CD4-positive, alpha-beta memory T cell (primary cell): Measurements from ENCODE around the gene TMEM147. TPM values are rescaled to one million over a fixed set of nuclear protein-coding genes. Genes with fewer than 3 reads are reported as not detected.

ENCODE experiments used
- CTCF ChIA-PET: fragments of 350-600 bp; sonication (Branson Sonifier 250); formaldehyde crosslinking; loops from one replicate; lab custom pipeline; 2021; ENCODE audit warnings: inconsistent platforms; ENCODE audit not compliant: partially characterized antibody; lab: Charles Lee
- POLR2A ChIA-PET: fragments of 350-600 bp; sonication (Branson Sonifier 250); formaldehyde crosslinking; loops from one replicate; lab custom pipeline; 2021; ENCODE audit not compliant: partially characterized antibody; lab: Charles Lee
- DNase-seq, 5 donors: peaks; one replicate each; pipeline versions ENCODE4 v3.0.0 to v3.0.0-alpha.2; 2020 to 2022; ENCODE audit warnings: mixed read lengths in 1 of 5
- H3K27ac ChIP-seq: one replicate; pipeline ENCODE4 v1.7.0; 2013; ENCODE audit warnings: low read depth, low read length
- H3K27me3 ChIP-seq: 2 replicates; pipeline ENCODE4 v1.7.0; 2013; ENCODE audit warnings: mild to moderate bottlenecking, low read length, moderate library complexity; ENCODE audit not compliant: insufficient read depth
- H3K36me3 ChIP-seq: 2 replicates; pipeline ENCODE4 v1.7.0; 2013; ENCODE audit warnings: mild to moderate bottlenecking, low read length, moderate library complexity; ENCODE audit not compliant: insufficient read depth
- H3K4me1 ChIP-seq: 2 replicates; pipeline ENCODE4 v1.7.0; 2013; ENCODE audit warnings: mild to moderate bottlenecking, low read length, moderate library complexity; ENCODE audit not compliant: insufficient read depth
- H3K4me3 ChIP-seq, 2 donors: one replicate each; pipeline ENCODE4 v1.7.0; 2013; ENCODE audit warnings: low read length in 2 of 2, mild to moderate bottlenecking in 1 of 2
- H3K9me3 ChIP-seq, 2 donors: one replicate each; pipeline ENCODE4 v1.7.0; 2013; ENCODE audit warnings: low read length in 2 of 2, control low read depth in 1 of 2; ENCODE audit not compliant: control insufficient read depth in 1 of 2
- H3K27ac Mint-ChIP-seq, 7 donors: one replicate each; pipeline ENCODE4 v1.8.0; 2020 to 2021; ENCODE audit warnings: mixed read lengths in 7 of 7, mild to moderate bottlenecking in 6 of 7, inconsistent platforms in 3 of 7, moderate library complexity in 3 of 7
- H3K27me3 Mint-ChIP-seq, 2 donors: one replicate each; pipeline ENCODE4 v1.8.0; 2020 to 2021; ENCODE audit warnings: mixed read lengths in 2 of 2
- H3K36me3 Mint-ChIP-seq, 2 donors: one replicate each; pipeline ENCODE4 v1.8.0; 2020 to 2021; ENCODE audit warnings: mixed read lengths in 2 of 2, inconsistent platforms in 1 of 2, mild to moderate bottlenecking in 1 of 2
- H3K4me1 Mint-ChIP-seq, 4 donors: one replicate each; pipeline ENCODE4 v1.8.0; 2020 to 2021; ENCODE audit warnings: mixed read lengths in 4 of 4, mild to moderate bottlenecking in 1 of 4
- H3K4me3 Mint-ChIP-seq, 8 donors: one replicate each; pipeline ENCODE4 v1.8.0; 2020 to 2021; ENCODE audit warnings: mixed read lengths in 8 of 8, mild to moderate bottlenecking in 7 of 8, moderate library complexity in 6 of 8, inconsistent platforms in 3 of 8
- H3K9me3 Mint-ChIP-seq, 8 donors: one replicate each; pipeline ENCODE4 v1.8.0; 2020 to 2021; ENCODE audit warnings: mixed read lengths in 8 of 8, mild to moderate bottlenecking in 5 of 8, inconsistent platforms in 3 of 8, moderate library complexity in 1 of 8
- intact Hi-C: fragments of 100-400 bp; cut with micrococcal nuclease; formaldehyde crosslinking; loops from one replicate; pipeline ENCODE4 v1.15.1; 2023
- polyA plus RNA-seq, 2 donors: library from polyadenylated mRNA; unstranded; fragments of 300-500 nt; fragmentation: Illumina TruSeq; gene quantifications; one replicate each; pipeline ENCODE4 v1.2.3, GENCODE V29; 2021
- total RNA-seq, 2 experiments: library from RNA; stranded (reverse); gene quantifications; one replicate each; pipeline ENCODE4 v1.2.3, GENCODE V29; 2021

Gene TMEM147
- total and polyA plus RNA-seq, 4 experiments from 2014 or later, result 41.3 to 189 (median 101) TPM

DNA sequence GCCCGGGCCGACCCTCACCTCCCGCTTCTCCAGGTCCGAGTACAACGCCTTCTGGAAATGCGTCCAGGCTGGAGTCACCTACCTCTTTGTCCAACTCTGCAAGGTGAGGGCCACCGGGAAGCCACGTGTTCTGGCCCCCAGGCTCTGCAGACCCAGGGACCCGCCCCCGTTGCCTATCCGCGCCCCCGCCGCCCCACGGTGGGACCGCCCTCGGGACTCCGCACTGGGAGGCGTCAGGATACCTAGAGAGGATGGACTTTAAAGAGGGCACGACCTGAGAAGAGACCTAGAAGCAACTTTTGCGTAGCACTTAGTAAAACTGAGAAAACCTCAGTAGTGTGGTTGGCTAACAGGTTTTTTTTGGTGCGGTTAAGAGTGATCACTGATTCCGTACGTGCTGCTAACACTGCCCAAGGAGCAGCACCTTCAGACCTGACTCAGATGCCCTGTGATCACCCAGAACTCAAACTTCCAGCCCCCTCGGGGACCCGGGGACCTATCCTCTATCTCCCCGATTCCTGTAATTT is 492 bp downstream of the TMEM147 start:
- peak overlapping the region; percentile 82 to 92 (median 87) for H3K4me3 Mint-ChIP-seq
- peak overlapping the region; percentile 76 for H3K27ac ChIP-seq
- H3K4me3 ChIP-seq, result peak overlapping the region; percentile 34 to 84
- peaks cover 3 to 9% of the 10 kb centered on the region in 2 donors for H3K36me3 Mint-ChIP-seq
- H3K9me3 Mint-ChIP-seq, result no peaks in the 10 kb centered on the region
- ChIA-PET POLR2A (no interaction called here), CTCF (no interaction called here)
- DNase-seq, result peak; percentile 33 to 70 (median 35)
- H3K27me3 Mint-ChIP-seq, result no peaks in the 10 kb centered on the region
- H3K27me3 ChIP-seq, result no peaks in the 10 kb centered on the region
- no peaks in the 10 kb centered on the region for H3K36me3 ChIP-seq
- H3K9me3 ChIP-seq, result no peaks in the 10 kb centered on the region
- peak overlapping the region; percentile 72 to 92 (median 88) for H3K27ac Mint-ChIP-seq
- peaks cover 23 to 46% (median 33%) of the 10 kb centered on the region in 4 donors for H3K4me1 Mint-ChIP-seq
- H3K4me1 ChIP-seq, result peaks cover 24% of the 10 kb centered on the region
- intact Hi-C loops, result loop anchor here (1.0 to 5.0 kb wide), 4 partner anchors 66 to 171 kb away; partner anchors contain the start of genes COX6B1, HAUS5 and RBM42

GRCh38 chr19:35546532-35546931 is 1.1 kb downstream of the TMEM147 start:
- CTCF ChIA-PET, result no interaction called here
- POLR2A ChIA-PET, result no interaction called here
- no peak overlapping the region for H3K27ac ChIP-seq
- no peak for DNase-seq
- H3K4me1 Mint-ChIP-seq, result peaks cover 23 to 46% (median 33%) of the 10 kb centered on the region in 4 donors
- no peaks in the 10 kb centered on the region for H3K9me3 ChIP-seq
- H3K4me3 ChIP-seq, result peak overlapping the region in 1 of 2 donors; percentile 84
- peak overlapping the region; percentile 82 to 92 (median 87) for H3K4me3 Mint-ChIP-seq
- intact Hi-C loops, result loop anchor here (5.0 kb wide), 2 partner anchors 81 to 101 kb away; partner anchors contain the start of genes COX6B1 and RBM42
- peaks cover 24% of the 10 kb centered on the region for H3K4me1 ChIP-seq
- no peaks in the 10 kb centered on the region for H3K27me3 Mint-ChIP-seq
- peaks cover 3 to 9% of the 10 kb centered on the region in 2 donors for H3K36me3 Mint-ChIP-seq
- H3K27me3 ChIP-seq, result no peaks in the 10 kb centered on the region
- no peaks in the 10 kb centered on the region for H3K9me3 Mint-ChIP-seq
- H3K36me3 ChIP-seq, result no peaks in the 10 kb centered on the region
- H3K27ac Mint-ChIP-seq, result peak overlapping the region; percentile 61 to 92 (median 84)

DNA sequence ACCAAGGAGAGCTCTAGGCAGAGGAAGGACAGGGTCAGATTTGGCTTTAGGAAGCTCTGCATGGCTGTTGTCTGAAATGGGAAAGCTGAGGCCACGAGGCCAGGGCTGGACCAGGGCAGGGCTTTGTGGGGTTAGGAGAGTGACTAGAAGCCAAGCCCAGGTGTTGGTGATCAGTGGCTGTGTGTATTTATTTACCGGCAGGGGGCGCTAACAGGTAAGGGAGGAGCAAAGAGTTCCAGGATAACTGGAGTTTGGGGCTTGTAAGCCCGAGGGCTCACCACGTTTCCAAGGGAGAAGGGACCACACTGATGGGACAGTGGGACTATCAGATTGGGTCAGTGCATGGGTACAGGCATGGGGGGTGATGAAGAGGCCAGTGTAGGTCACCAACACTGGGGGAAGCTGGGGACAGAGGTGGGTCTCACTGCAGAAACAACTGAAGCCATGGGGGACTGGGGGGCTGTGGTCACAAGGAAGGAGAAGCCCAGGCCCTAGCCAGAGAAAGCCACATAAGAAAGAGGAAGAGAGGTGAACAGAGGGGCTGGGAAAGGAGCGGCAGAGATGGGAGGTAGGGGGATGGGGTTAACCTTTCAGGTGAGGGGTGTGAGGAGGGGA is 3.9 kb downstream of the TMEM147 start:
- H3K9me3 Mint-ChIP-seq, result no peaks in the 10 kb centered on the region

GRCh38 chr19:35549879-35550523 is 4.6 kb downstream of the TMEM147 start:
- Histone ChIP-seq H3K9me3 (no peaks in the 10 kb centered on the region), H3K36me3 (no peaks in the 10 kb centered on the region), H3K4me3 (no peak overlapping the region), H3K4me1 (peaks cover 16% of the 10 kb centered on the region), H3K27me3 (no peaks in the 10 kb centered on the region), H3K27ac (no peak overlapping the region)
- CTCF ChIA-PET, result interaction anchor here (1.0 to 2.9 kb wide), 11 partner anchors 7 to 142 kb away, joined by 3 to 13 read pairs (median 4); no protein-coding TSS in a partner anchor
- peak overlapping the region in 1 of 7 donors; percentile 19 for H3K27ac Mint-ChIP-seq
- POLR2A ChIA-PET, result no interaction called here
- no peaks in the 10 kb centered on the region for H3K9me3 Mint-ChIP-seq
- peaks cover 3 to 7% of the 10 kb centered on the region in 2 donors for H3K36me3 Mint-ChIP-seq
- no peak overlapping the region for H3K4me3 Mint-ChIP-seq
- peaks cover 18 to 36% (median 26%) of the 10 kb centered on the region in 4 donors for H3K4me1 Mint-ChIP-seq
- DNase-seq, result no peak
- H3K27me3 Mint-ChIP-seq, result no peaks in the 10 kb centered on the region
- intact Hi-C loops, result loop anchor here (1.0 to 5.0 kb wide), 3 partner anchors 77 to 167 kb away; partner anchors contain the start of genes COX6B1 and RBM42

More for the DNA sequence above, 3.9 kb downstream of the TMEM147 start:
- Histone ChIP-seq H3K27me3 (no peaks in the 10 kb centered on the region), H3K36me3 (no peaks in the 10 kb centered on the region), H3K27ac (no peak overlapping the region), H3K4me3 (no peak overlapping the region), H3K4me1 (peaks cover 23% of the 10 kb centered on the region), H3K9me3 (no peaks in the 10 kb centered on the region)
- peaks cover 3 to 9% of the 10 kb centered on the region in 2 donors for H3K36me3 Mint-ChIP-seq
- peak overlapping the region in 6 of 8 donors; percentile 14 to 67 (median 32) for H3K4me3 Mint-ChIP-seq
- POLR2A ChIA-PET, result interaction anchor here (0.7 to 2.5 kb wide), 3 partner anchors 61 to 153 kb away, joined by 3 to 6 read pairs (median 4); no protein-coding TSS in a partner anchor
- intact Hi-C loops, result loop anchor here (1.0 to 5.0 kb wide), 3 partner anchors 78 to 168 kb away; partner anchors contain the start of genes COX6B1 and RBM42
- H3K27me3 Mint-ChIP-seq, result no peaks in the 10 kb centered on the region
- H3K4me1 Mint-ChIP-seq, result peaks cover 23 to 43% (median 32%) of the 10 kb centered on the region in 4 donors
- H3K27ac Mint-ChIP-seq, result peak overlapping the region in 6 of 7 donors; percentile 39 to 82 (median 61)
- peak; percentile 62 to 68 (median 65) for DNase-seq
- CTCF ChIA-PET, result interaction anchor here (1.0 to 2.9 kb wide), 19 partner anchors 8 to 270 kb away, joined by 3 to 13 read pairs (median 5); partner anchors contain the start of genes COX6B1 and HAUS5

GRCh38 chr19:35551091-35551810 is 5.8 kb downstream of the TMEM147 start:
- H3K27ac Mint-ChIP-seq, result peak overlapping the region in 1 of 7 donors; percentile 41
- peaks cover 11% of the 10 kb centered on the region for H3K4me1 ChIP-seq
- DNase-seq, result no peak
- peaks cover 3 to 5% of the 10 kb centered on the region in 2 donors for H3K36me3 Mint-ChIP-seq
- intact Hi-C loops, result no loop called here
- ChIA-PET POLR2A (no interaction called here), CTCF (interaction anchor here (1.7 kb wide), 1 partner anchor 41 kb away, joined by 4 read pairs; no protein-coding TSS in a partner anchor)
- no peak overlapping the region for H3K4me3 ChIP-seq
- H3K36me3 ChIP-seq, result no peaks in the 10 kb centered on the region
- no peaks in the 10 kb centered on the region for H3K27me3 ChIP-seq
- H3K27me3 Mint-ChIP-seq, result peaks cover 0 to 2% of the 10 kb centered on the region in 2 donors
- no peak overlapping the region for H3K27ac ChIP-seq
- no peaks in the 10 kb centered on the region for H3K9me3 ChIP-seq
- peaks cover 0 to 2% (median 0%) of the 10 kb centered on the region in 8 donors for H3K9me3 Mint-ChIP-seq
- no peak overlapping the region for H3K4me3 Mint-ChIP-seq
- peaks cover 16 to 33% (median 24%) of the 10 kb centered on the region in 4 donors for H3K4me1 Mint-ChIP-seq

- H3K36me3 ChIP-seq, result no peaks in the 10 kb centered on the region
- no peak overlapping the region for H3K4me3 Mint-ChIP-seq
- H3K27ac ChIP-seq, result no peak overlapping the region
- intact Hi-C loops, result no loop called here
- no peaks in the 10 kb centered on the region for H3K9me3 ChIP-seq
- DNase-seq, result no peak
- peaks cover 12 to 26% (median 18%) of the 10 kb centered on the region in 4 donors for H3K4me1 Mint-ChIP-seq
- peaks cover 3 to 4% of the 10 kb centered on the region in 2 donors for H3K36me3 Mint-ChIP-seq
- H3K9me3 Mint-ChIP-seq, result peaks cover 0 to 2% (median 0%) of the 10 kb centered on the region in 8 donors
- CTCF ChIA-PET, result interaction anchor here (0.5 kb wide), 1 partner anchor 449 kb away, joined by 4 read pairs; no protein-coding TSS in a partner anchor
- H3K27me3 ChIP-seq, result no peaks in the 10 kb centered on the region
- H3K27ac Mint-ChIP-seq, result peak overlapping the region in 2 of 7 donors; percentile 39 to 51
- H3K4me3 ChIP-seq, result no peak overlapping the region
- POLR2A ChIA-PET, result no interaction called here
- peaks cover 2% of the 10 kb centered on the region in 2 donors for H3K27me3 Mint-ChIP-seq
- H3K4me1 ChIP-seq, result peaks cover under 1% of the 10 kb centered on the region
Observed at GRCh38 chr19:35552534-35553384, 7.3 kb downstream of the TMEM147 start.
